Fibroblast of gingiva (primary cell): ENCODE data around the gene C19orf25.

Experiments
- DNase-seq: peaks from one replicate; pipeline ENCODE4 v3.0.0-alpha.2; 2011; ENCODE audit warnings: low read depth

The C19orf25 gene

DNA sequence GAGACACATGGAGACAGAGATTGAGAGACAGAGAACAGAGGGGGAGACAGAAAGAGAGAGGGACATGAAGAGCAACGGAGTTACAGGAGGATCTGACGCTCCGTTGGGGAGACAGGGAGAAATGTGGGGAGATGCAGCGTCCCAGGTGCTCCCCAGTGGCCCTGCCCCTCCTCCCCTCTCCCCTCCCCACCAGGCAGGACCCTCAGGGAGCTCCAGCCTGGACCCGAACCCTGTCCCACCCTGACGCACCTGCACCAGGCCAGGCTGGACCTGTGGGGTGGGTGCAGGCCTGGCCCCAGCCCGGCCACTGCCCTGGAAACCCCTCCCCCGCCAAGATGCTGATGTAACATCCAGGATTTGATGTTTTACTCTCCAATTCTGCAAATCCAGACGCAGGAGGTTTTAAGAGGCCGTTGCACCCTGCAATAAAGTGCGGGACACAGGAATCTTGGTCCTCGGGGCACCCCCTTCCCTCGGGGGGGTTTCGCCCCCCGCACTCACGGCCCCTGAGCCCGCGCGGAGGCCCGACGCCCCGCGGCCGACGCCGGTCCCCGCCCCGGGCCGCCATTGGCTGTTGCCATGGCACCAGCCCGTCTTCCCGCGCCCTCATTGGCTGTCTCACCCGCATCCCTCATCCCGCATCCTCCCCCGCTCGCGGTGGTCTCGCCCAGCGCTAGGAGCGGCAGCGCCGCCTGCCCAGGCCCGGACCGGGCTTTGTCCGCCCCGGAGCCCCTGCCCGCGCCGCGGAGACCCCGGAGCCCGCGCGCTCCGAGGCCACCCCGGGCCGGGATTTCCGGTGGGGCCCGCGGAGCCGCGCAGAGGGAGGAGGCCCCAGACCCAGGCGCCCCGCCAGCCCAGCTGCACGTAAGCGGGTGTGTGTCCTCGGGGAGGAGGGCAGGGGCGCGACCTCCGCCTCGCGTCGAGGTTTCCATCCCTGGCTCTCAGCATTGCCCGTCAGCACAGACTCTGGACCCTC, 29.3 kb downstream of the C19orf25 start, which contains the start of gene APC2:
Gene APC2, plus strand, starts transcription at position 655 of the 976 bp plus-strand sequence. CDS start 2,881 bp downstream, outside the sequence.
- no peak for DNase-seq

DNA sequence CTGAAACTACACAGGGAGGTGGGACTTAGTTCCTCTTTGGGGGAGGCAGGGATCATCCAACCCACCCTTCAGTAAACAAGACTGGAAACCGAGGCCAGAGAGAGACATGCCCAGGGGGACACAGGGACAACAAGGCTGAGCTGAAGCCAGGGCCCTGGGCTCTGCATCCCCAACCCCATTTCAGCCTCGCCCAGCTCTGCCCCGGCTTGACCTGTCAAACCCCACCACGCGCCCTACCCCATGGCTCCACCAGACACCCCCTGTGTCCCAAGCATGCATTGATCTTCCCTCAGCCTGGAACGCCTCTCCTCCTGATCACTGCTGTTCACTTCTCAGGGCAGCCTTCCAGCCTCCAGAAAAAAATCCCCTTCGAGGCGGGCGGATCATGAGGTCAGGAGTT, 31.1 kb downstream of the C19orf25 start:
- no peak for DNase-seq

DNA sequence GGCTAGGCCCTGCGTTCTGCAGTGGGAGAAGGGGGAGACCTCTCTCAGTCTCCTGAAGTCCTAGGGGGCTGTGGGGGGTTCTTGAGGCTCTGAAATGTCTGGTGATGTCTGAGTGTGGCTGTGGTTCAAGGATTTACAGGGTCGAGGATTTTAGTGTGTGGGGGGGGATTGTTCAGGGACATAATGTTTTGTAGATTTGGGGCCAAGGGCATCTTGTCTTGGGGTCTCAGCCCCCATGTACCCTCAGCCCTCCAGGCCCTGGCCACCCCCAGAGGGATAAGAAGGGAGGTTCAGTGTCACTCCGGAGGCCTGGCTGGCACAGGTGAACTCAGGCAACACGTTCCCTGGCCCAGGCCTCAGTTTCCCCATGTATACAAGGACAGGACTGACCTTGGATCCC, 31.5 kb downstream of the C19orf25 start:
- DNase-seq, result no peak

DNA sequence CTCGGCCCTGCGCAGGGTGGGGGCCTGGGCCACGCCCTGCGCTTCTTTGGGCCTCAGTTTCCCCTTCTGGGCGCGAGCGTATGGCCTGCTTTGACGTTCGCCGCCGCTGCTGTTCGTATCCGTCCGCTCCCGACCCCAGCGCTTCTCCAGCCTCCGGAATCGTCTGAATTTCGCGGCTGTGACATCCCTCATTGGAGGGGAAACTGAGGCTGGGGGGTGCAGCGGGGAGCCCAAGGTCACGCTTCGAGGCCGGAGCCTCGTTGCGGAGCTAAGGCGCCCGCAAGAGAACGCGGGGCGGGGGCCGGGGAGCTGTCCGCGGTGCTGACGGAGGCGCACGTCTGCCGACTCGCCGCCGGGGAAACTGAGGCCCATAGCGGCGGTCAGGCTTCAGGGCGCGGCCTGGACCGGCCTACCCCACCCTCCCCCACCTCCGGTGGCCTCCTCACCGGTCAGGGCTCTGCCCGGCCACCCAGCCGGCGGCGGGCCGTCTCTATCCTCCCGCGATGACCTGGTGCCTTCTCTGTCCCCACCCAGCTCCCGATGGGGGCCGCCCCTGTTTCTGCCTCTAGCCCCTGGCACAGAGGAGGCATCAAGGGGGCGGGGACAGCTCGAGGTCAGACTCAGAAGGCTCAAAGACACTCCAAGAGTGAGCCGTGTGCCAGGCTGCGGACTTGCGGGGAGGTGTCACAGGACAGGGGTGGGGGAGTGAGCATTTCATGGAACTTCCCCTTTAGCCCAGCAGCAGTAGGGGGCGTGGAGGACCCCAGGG, 32.1 kb downstream of the C19orf25 start:
- no peak for DNase-seq

DNA sequence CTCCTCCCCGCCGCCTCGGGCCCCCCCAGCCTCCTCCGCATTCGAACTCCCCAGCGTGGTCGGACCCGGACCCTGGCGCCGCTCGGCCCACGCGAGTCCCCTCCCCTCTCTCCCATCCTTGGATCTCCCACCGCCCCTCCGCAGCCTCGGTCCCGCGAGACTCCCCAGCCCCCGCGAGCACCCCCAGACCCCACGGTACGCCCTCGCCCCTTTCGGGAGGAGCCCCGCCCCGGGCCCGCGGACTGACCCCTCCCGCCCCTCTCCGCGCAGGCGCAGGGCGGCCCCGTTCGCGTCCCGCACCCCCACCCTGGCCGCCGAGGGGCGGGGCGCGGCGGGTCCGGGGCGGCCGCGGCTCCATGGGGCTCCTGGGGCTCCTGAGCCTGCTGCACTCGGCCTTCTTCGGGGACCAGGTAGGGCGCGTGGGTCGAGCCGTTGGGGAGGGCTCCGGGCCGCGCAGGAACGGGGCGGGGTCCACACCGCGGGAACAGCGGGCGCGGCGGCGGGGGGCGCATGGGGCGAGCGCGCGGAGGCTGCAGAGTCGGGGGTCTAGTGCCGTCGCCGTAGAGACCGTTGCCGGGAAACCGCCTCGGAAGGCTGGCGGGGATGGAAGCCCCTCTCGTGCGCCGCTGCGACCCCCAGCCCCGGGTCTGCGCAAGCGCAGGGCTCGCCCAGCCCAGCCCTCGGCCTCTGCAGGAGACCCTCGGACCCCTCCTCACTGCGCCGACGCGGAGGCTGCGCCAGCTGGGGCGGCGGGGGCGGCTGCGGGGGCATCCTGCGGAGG, 32.9 kb downstream of the C19orf25 start:
- DNase-seq, result no peak

DNA sequence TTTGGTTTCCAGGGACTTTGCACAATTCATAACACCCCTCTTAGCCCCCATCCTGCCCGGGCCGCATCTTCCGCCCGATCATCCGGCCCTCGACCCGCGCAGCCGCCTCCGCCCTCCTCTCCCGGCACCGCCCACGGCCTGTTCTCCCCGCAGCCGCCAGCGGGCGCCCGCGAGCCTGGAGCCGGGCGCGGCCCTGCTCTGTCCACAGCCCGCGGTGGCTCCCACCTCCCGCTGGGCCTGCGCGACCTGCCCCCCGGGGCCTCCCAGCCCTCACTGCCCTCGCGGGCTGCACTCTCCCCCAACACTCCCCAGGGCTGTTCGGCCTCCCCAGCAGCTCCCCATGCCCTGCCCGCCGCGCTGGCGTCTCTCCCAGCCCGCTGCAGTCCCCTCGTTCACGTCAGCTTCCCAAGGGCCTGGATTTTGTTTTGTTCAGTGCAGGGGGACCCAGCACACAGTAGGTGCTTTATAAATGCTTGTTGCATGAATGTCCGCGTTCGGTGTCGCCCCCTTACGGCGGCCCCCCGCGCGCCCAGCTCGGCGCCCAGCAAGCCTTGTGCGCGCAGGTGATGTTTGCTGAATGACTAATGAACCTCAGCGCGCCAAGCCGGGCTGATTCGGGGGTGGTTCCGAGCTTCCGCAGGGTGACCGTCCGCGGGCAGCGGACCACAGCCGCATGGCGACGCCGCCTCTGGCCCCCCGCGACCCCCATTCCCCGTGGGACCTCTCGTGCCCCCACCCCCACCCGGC, 33.7 kb downstream of the C19orf25 start:
- DNase-seq, result peak; percentile 26

DNA sequence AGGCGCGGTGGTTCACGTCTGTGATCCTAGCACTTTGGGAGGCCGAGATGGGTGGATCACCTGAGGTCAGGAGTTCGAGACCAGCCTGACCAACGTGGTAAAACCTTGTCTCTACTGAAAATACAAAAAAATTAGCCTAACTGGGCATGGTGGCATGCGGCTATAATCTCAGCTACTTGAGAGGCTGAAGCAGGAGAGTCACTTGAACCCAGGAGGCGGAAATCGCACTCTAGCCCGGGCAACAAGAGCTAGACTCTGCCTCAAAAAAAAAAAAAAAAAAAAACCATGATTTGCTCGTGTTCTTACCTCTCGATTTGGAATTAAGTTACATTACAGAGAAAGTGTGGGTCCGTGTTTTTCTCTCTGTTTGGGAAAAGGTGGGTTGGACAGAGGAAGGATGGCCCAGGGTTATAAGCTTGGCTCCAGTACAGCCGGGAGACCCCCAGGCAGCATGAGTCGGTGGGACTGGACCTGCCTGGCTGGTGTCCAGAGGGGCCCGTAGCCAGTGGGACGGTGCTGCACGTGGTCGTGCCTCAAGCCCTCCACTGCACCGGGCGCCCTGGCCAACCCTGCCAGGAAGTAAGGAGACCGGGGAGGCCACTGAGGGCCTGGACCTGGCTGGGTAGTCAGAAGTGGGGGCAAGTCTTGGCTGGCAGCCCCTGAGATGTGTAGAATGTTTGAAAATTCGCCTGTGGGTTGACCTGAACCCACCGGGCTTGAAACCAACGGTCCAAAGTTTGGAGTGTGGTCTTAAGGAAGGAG, 37.2 kb downstream of the C19orf25 start:
- DNase-seq, result no peak

DNA sequence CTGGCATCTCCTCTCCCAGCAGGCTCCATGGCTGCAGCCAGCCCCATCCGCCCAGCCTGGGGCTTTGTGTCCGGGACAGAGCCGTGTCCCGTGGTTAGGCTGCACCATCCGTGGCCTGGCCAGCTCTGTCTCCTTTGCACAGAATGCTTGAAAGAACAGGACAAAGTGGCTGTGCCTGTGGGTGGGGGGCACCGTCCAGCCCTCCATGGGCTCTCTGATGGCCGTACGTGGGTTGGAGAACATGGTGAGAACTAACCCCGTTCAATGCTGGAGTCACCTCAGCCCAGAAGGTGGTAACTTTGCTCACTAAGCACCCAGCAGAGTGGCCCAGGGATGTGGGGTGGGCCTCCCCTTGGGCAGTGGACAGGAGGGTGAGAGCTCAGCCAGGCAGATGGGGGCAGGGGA, 38.0 kb downstream of the C19orf25 start:
- DNase-seq, result no peak

DNA sequence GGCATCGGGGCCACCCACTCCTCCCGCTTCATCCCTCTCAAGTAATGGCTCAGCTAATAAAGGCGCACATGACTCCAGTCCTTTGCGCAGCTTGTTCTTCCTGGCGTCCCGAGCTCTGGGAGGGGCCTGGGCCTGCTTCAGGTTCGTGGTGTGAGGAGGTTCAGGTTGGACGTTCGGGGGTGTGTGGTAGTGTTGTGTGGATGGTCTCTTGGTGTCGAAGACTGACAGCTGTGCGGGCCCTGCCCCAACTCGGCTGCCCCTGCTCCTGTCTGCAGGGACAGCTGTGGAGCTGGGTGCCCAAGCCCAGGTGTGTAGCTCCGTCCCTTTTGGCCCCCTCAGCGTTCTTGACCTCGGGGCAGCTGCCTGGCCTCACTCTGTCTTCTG, 38.6 kb downstream of the C19orf25 start:
- DNase-seq, result no peak

DNA sequence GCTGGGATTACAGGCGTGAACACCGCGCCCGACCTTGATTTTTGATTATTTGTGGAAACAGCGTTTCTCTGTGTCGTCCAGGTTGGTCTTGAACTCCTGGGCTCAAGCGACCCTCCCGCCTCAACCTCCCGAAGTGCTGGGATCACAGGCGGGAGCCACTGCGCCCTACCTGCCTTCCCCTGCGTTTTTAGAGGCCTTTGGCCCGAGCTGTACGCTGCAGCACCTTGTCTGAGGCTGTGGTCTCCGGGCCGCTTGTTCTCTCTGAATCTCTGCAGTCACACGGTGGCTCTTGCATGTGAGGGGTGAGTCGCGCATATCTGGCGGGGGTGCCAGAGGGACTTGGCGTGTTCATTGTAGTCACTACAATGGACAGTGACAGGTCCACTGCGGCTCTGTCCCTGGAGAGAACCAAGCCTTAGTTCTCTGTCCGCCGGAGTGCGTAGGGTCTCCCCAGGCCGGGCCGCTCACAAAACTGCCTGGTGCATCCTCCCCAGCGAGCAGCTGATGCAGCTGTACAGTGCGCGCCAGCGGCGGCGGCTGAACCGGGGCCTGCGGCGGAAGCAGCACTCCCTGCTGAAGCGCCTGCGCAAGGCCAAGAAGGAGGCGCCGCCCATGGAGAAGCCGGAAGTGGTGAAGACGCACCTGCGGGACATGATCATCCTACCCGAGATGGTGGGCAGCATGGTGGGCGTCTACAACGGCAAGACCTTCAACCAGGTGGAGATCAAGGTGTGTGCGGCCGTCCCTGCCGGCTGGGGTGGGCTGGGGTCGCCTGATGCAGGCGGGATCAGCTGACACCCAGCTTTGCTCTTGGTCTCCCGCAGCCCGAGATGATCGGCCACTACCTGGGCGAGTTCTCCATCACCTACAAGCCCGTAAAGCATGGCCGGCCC, 39.2 kb downstream of the C19orf25 start:
- DNase-seq, result peak; percentile 38

DNA sequence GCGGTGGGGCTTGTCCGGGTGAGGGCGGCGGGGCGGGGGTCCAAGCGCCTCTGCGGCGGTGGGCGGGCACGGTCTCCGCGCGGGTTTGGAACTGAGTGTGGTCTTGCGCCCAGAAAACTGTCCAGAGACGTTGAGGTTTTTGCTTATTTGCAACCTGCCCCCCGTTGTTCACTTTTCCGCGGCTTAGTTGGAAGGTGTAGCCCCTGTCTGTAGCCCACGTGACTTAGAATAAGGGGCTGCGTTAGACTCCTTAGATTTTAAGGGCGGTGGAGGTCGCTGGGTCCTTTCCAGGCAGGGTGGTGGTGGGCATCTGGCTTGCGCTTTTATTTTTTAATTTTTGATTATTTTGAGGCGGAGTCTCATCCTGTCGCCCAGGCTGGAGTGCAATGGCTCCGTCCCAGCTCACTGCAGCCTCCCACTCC, 40.1 kb downstream of the C19orf25 start:
- no peak for DNase-seq

DNA sequence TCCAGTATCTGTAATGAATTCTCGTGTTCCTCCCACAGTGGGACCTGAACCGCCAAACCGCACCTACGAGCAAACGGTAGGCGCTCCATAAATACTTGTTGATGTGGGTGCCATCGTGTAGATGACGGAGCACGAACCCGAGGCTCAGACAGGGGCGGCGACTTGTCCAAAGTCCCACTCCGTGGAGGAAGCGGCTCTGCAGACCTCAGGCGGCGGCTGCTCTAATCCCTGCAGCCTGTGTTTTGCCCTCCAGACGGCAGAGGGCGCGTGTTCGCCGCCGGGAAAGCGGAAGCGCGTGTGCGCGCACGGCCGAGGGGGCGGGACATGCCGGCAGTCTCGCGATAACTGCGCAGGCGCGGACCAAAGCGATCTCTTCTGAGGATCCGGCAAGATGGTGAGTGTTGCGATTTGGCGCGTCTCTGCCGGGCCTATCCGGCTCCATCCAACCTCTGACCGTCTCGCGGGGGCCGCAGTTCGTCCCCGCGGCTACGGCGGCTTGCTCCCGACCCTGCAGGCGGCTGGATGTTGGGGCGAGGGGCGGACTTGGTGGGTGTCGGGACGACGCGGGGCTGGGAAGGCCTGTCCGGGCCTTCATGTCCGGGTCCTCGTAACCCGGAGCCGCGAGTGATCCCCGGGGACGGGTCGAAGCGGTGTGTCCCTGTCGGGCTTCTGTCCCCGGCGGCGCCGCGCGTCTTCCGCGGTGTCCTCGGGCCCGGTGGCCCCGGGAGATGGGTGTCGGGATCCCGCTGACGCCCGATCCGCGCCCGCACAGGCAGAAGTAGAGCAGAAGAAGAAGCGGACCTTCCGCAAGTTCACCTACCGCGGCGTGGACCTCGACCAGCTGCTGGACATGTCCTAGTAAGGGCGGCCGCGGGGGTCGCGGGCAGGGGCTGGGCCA, 40.7 kb downstream of the C19orf25 start, which contains the start of gene RPS15:
Gene RPS15, plus strand, starts transcription at position 362 of the 898 bp plus-strand sequence. Its CDS starts 30 bp downstream, at position 392.
- DNase-seq, result peak; percentile 95

DNA sequence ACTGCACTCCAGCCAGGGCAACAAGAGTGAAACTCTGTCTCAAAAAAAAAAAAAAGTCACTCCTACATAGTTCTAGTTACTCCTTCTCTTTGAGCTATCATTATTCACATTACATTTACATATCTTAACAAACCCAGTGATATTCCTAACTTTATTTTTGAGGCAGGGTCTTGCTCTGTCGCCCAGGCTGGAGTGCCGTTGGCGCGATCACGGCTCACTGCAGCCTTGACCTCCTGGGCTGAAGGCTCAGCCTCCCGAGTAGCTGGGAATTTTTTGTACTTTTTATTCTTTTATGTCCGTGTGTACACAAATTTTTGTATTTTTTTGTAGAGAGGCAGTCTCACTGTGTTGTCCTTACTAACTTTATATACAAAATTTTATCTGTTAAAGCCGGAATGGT, 41.4 kb downstream of the C19orf25 start:
- DNase-seq, result no peak

DNA sequence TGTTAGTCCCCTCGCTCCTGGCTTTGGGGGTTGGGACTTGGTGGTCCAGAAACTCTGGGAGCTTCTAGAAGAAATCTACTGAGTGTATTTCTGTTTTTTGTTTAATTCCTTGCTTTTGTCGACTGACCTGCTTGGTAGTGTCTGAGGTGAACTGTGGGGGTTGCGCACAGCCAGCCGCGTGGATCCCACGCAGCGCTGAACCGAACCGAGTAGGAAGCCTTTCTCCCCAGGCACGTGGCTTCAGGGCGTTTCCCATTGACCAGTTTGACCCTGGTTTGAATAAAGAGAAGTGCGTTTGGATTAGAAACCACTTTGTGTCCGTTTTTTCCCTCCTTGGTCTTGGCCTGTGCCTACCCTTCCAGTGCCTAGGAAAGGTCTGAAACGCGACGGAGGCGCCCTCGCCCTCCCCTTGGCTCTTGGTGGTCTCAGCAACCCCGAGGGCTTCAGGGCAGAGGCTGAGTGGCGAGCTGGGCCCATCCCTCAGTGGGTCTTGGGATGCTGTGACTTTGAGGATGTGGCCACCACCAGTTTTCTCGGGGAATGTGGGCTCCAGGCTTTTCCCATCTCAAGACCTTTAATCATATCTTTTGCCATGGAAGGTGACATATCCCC, 43.5 kb downstream of the C19orf25 start:
- no peak for DNase-seq

DNA sequence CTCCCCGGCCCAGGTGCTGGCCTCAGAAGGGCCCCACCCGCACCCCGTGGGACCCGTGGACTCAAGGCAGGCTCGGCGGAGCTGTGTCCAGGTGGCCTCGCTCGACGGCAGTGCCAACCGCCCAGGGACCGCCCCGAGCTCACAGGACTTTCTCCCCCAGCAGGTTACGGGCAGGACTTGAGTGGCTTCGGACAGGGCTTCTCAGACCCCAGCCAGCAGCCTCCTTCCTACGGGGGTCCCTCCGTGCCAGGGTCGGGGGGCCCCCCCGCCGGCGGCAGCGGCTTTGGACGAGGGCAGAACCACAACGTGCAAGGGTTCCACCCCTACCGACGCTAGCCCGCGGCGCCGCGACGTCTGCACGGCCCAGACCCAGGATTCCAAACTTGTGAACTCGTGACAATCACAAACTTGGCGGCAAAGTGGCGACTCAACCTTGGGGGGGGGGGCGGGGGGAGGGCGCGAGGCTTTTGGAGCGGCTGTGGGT, 44.4 kb downstream of the C19orf25 start:
- DNase-seq, result no peak

DNA sequence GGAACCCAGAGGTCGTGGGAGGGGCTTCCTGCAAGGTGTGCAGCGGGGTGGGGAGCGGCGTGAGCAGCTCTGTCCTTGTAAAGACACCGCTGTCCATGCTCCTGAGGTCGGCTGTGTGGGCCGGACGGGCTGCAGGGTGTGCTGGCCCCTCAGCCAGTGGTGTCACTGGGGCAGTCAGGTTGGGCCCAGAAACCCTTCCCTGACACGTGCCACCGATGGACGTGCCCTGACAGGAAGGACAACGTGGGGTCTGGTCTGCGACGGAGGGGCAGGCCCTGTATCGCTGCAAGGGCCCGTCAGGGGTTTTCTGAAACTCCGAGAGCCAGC, 45.0 kb downstream of the C19orf25 start:
- DNase-seq, result no peak

DNA sequence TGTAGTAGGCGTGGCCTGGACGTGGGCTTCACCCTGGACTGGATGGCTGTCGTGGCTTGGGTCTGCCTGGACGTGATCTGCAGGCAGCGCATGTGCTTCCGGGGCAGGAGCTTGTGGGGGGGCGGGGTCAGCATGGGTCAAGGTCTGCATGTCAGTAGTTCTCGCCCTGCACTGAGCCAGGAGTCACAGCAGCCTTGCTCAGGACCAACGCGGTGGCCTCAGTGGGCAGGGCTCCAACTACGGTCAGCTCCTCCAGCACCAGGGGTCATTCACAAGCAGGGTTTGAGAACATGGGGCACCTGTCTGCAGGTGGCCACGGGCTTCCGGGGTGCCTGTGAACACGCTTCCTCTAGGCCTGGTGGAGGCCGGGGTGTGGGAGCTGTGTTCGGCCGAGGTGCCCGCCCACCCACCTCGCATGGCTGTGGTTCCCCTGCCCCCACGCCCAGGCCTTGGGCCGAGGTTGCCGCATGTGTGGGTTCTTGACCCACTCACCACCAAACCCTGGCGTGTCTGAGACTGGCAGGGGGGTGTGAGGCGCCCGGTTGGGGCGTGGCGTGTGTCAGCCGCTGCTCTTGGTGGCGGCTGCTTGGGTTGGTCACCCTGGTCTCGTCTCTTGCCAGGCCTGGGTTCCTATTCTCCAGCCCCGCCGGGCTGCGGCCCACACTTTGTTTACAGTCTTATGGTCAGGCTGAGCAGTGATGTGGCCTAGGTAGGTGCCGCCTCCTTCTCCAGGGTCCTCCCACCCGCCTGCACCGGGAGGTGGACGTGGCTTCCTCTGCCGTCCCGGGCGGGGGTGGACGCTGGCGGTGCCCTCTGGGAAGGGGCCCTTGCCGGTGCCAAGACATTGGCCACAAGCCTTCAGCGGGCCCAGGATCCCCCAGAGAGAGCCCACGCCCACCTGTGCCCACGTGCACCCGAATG, 45.6 kb downstream of the C19orf25 start:
- no peak for DNase-seq
